GM19043 (cell line): ENCODE data around the gene SMG9.
"Not testable (repeated sequence)": the region's sequence is repeated elsewhere in the genome, so short reads cannot be mapped to it uniquely, and the experiment has no call there.

Source experiments
- ATAC-seq: cut with Tn5 transposase; IDR thresholded peaks from one replicate; pipeline ENCODE4 v1.9.1; 2021; ENCODE audit warnings: low read depth; ENCODE audit not compliant: unreplicated experiment

The SMG9 gene

GRCh38 chr19:43780706-43781525 is 26.2 kb upstream of the SMG9 start, which contains the start of gene KCNN4:
KCNN4 (minus strand) TSS chr19:43780973; CDS start chr19:43780861, 112 bp downstream.
- ATAC-seq = no peak

DNA sequence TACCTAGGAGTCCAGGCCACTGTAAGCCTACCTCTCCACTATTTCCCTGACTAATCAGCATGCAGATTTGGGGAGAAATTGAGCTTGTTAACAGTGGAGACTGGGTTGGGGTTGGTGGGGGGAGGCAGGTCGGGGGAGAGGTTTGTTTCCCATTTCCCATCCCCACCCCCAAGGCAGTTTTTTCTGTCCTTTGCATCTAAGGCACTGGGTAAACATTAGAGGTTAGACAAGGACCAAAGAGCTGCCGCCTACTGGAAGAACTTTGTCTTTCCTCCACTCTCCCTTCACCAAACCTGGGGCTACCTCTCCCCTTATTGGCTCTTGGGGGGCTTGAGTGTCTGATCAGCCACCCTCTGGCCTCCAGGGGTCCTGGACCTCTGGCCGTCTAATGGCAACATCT is 25.1 kb upstream of the SMG9 start:
- ATAC-seq = no peak

GRCh38 chr19:43779147-43779819 is 24.5 kb upstream of the SMG9 start:
- no peak for ATAC-seq

DNA sequence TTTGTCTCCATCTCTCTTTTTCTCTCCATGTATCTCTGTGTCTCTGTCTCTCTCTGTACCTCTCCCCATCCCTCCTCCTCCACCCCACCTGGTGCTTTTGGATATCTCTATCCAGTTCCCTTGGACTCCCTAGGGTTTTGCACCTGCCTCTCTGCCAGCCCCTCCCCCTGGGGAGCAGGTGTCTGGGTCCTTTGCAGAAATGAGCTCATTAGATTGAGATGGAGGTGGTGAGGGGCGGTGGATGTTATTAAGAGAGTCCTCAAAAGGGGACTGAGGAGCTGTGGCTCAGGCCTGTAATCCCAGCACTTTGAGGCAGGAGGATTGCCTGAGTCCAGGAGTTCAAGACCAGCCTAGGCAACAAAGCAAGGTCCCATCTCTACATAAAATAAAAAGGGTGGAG is 23.9 kb upstream of the SMG9 start:
- ATAC-seq = no peak

- ATAC-seq = no peak
Observed at GRCh38 chr19:43777163-43777695, 22.5 kb upstream of the SMG9 start.

DNA sequence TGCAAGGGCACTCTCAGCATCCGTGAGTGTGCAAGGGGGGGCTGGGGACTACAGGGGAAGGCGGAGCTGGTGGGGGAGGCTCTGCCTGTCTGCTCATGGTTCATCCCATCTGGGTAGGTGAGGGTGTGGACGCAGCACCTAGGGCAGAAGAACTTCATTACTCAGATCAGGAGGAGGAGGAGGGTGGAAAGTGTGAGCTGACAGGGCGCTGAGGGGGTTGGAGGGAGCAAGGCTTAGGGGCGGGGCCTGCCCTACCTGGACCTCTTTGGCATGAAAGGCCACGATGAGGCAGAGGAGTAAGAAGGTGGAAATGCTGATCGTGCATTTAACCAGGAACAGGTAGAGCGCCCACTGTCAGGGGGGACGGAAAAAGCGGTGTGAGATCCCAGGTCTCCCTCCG is 21.5 kb upstream of the SMG9 start:
- ATAC-seq = no peak

DNA sequence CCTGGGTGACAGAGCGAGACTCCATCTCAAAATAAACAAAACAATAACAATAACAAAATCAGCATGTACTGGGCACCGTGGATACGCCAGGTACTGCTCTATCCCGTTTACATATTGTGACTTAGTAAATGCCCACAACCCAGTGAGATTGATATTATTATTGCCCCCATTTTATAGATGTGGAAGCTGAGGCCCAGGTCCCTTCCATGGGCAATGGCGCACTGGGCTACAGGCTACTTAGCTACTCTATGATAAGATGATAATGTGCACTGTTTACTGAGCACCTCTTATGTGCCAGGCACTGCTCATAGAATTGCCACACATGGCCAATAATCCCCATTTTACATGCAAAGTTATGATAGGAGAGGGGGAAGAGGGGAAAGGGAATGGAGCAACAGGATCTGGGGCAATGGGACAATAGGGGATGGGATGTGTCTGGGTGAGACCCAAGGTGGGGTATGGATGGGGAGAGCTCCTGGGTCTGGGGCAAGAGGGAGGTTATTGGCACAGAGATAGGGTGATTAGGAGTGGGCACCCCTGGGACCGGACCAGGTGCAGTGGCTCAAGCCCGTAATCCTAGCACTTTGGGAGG is 20.6 kb upstream of the SMG9 start:
- no peak for ATAC-seq

GRCh38 chr19:43774940-43775258 is 20.1 kb upstream of the SMG9 start:
- ATAC-seq = not testable (repeated sequence)

DNA sequence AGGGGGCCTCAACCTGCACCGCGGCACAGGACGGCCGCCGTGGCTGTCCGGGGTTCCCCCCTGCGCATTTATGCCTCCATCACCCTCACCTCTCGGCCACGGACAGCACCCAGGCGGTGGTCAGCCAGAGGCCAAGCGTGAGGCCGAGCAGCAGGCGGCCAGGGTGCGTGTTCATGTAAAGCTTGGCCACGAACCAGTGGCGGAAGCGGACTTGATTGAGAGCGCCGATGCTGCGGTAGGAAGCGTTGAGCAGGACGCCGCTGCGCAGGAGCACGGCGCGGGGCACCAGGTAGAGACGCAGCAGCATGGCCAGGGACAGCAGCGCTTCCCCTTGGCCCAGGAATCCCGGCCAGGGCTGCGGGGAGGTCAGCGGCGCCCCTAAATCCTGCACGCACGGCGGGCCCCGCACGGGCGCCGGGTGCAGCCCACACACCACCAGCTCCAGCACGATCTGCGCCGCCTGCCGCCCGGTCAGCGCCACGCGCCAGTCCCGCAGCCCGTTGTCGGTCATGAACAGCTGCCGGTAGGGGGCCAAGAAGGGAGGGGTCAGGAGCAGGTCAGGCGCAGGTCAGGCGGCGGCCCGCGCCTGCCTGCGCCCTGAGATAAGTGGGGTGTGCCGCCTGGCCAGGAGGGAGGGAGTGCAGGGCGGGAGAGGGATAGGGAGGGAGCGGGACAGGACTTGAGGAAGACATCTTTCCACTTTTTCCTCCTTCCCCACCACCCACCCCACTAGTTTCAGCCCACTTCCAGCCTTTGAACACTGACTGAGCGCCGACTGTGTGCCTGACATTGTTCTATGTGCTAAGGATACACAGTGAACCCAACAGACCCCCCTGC is 19.6 kb upstream of the SMG9 start:
- no peak for ATAC-seq

- ATAC-seq = no peak
Observed at GRCh38 chr19:43773725-43774102, 19.0 kb upstream of the SMG9 start.

DNA sequence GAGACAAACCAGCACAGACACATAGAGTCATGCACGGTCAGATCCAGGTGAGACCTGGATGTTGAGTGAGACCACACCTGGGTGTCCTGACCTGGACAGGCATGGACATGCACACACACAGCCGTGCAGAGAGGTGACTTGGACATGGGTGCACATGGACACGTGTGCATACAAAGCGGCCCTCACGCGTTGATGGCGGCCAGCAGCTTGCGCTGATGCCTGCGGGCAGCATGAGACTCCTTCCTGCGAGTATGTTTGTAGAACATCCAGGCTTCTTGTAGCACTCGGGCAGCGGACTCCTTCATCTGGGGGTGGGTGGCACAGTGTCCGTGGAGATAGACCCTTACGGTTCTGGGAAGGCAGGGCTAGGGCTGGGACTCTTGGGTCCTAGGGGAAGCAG is 14.5 kb upstream of the SMG9 start:
- no peak for ATAC-seq

DNA sequence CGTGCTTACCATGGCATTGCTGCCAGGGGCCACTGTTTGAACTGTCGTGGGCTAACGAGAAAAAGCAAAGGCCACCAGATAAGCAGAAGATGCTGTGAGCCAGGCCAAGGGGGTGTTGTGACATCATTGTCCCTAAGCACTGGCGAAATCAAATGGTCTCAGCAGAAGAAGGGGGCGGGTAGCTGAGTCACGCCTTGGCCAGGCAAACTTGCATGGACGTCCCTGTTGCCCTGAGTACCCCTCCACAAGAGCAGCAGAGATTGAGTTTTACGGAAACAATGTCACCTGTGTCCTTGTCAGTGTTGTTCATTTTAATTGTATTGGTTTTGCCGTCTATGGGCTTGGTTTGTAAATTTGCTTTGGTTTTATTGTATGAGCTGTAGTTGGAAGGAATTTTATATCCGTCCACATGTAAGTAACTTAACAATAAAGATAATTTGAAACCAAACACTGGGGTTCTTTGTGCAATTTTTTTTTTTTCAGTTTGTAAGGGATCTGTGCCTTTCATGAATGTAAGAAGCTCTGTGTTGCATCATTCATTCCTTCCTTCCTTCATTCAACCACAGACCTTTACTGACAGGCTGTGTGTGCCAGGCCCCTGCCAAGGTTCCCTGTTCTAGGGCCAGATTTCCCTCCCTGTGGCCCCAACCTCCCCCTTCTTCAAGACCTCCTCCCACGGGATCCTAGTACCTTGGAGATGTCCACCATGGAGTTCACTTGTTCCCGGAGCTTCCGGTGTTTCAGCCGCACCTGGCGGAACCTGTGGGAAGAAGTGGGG is 13.7 kb upstream of the SMG9 start:
- no peak for ATAC-seq

DNA sequence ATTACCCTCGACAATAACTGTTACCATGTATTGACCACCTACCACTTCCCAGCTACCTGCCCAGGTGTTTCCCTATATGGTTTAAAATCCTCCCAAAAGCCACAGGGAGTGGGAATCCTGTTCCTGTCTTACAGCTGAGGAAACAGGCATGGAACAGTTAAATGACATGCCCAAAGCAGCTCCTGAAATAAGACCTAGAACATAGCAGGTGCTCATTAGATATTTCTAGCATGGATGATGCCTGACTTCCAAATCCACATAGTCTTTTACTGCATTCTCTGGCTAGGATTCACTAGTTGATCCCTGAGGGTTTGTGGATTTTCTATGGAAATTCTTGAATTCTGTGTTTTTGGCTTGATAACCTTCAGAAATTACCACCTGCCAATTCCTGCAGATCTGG is 13.1 kb upstream of the SMG9 start:
- no peak for ATAC-seq

GRCh38 chr19:43767316-43767715 is 12.6 kb upstream of the SMG9 start:
- no peak for ATAC-seq

DNA sequence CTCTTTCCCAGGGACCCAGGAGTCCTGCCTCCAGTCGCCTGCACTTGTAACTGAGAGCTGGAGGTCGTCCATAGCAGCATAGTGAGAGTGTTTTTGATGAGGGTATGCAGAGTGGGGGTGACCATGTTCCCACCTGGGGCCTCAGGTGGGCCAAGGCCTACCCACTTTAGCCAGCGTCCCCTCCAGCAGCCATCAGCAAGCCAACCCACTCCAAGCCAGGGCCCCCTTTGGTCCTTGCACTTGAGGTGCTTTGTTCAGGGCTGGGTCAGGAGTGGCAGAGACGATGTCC is 11.9 kb upstream of the SMG9 start:
- no peak for ATAC-seq

DNA sequence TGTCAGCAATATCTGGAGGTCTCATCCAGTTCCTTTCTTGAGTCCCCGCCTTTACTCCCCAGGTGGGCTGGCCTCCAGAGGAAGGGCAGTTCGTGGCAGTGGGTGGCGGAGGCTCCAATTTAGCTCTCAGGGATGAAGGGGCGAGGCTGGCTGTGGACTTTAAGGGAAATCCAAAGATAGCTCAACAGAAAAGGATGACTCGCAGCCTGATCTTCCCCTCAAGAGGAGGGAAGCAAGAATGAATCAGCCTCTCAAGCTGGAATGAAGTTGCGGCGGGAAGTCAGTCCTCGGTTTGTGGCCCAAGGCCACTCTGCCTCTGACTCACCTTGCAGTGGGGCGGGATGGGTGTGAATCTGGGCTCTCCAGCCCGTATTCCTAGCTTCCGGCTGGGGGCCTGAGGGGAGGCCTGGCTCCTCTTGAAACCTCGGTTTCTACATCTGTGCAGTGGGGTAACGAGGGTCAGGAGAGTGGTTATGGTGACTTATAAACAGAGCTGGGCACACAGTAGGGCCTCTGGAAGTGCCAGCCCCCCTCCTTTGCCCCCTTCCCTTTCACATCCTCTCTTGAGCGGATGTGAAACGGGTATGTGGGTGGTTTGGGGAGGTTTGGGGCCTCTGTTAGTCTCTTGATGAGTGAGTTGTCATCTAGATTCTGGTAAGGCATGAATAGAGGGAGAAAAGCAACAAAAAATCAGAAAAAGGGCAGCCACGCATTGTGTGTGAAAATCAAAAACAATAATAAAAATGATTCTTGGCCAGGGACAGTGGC is 10.5 kb upstream of the SMG9 start:
- peak; percentile 62 for ATAC-seq

DNA sequence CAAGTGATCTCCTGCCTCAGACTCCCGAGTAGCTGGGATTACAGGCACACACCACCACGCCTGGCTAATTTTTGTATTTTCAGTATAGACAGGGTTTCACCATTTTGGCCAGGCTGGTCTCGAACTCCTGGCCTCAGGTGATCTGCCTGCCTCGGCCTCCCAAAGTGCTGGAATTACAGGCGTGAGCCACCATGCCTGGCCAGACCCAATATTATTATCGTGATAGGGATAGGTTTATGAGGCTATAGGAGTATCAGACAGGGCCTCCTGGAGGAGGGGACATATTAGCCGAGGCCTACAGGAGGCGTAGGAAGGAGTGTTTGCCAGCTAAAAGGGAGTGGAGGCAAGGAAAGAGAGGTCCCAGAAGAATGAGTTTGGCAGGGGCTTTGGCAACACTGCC is 9.9 kb upstream of the SMG9 start:
- ATAC-seq = not testable (repeated sequence)

- ATAC-seq = no peak
Observed at GRCh38 chr19:43763473-43763939, 8.7 kb upstream of the SMG9 start.

DNA sequence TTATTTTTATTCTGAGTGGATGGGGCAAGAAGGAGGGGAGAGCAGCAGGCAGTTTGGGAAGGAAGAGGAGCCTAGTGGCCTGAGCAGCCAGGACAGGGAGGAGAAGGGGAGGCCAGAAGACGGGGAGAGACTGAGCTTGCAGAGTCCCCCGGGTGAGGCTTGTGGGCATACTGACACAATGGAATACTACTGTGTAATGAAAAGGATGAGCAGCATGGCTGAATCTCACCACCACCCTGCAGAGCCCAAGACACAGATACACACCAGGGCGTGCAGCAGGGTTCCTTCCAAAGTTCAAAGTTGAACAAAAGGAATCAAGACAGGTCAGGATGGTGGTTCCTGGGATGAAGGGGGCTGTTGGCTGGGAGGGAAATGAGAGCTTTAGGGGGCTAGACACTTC is 8.1 kb upstream of the SMG9 start:
- ATAC-seq = no peak
